Gastroesophageal sphincter (tissue), 4 donors: ENCODE results near the gene TPCN1. TPM values are rescaled to one million over a fixed set of nuclear protein-coding genes. Genes with fewer than 3 reads are reported as not detected.

ENCODE experiments used
- ATAC-seq: fragments of 150-250 bp; one replicate; pipeline ENCODE4 v1.9.1; 2016; ENCODE audit warnings: mild to moderate bottlenecking, moderate library complexity
- H3K27ac ChIP-seq, 4 donors: fragments of 200-600 bp; sonication (generic) in 3 of 4; 1 replicate in 3 of 4; 2 replicates in 1 of 4; pipeline ENCODE4 v1.5.1; 2016 to 2019
- H3K27me3 ChIP-seq: fragments of 200-600 bp; sonication (generic); one replicate; pipeline ENCODE4 v1.5.1; 2019
- H3K36me3 ChIP-seq, 2 donors: fragments of 200-600 bp; sonication (generic); one replicate each; pipeline ENCODE4 v1.5.1; 2019; ENCODE audit warnings: control low read depth in 1 of 2
- H3K4me1 ChIP-seq, 3 donors: fragments of 200-600 bp; sonication (generic); 1 replicate in 2 of 3; 2 replicates in 1 of 3; pipeline ENCODE4 v1.5.1; 2016 to 2019; ENCODE audit warnings: control low read depth in 2 of 3
- H3K4me3 ChIP-seq, 2 donors: fragments of 200-600 bp; sonication (generic); one replicate each; pipeline ENCODE4 v1.5.1; 2019; ENCODE audit warnings: mild to moderate bottlenecking in 1 of 2, moderate library complexity in 1 of 2
- H3K9me3 ChIP-seq, 3 donors: fragments of 200-600 bp; sonication (generic); one replicate each; pipeline ENCODE4 v1.5.1; 2017 to 2019; ENCODE audit warnings: control low read depth in 2 of 3
- CTCF ChIP-seq, 4 experiments: fragments of 200-600 bp in 2 of 4; fragments of 450-650 bp in 2 of 4; sonication (generic) in 1 of 4; IDR thresholded peaks; one replicate each; pipeline ENCODE4 v1.5.1; 2017 to 2019; ENCODE audit warnings: antibody characterized with exemption in 4 of 4, mild to moderate bottlenecking in 2 of 4, moderate library complexity in 2 of 4
- EP300 ChIP-seq: sonication (generic); formaldehyde crosslinking; IDR thresholded peaks from one replicate; pipeline ENCODE4 v1.6.1; 2017; ENCODE audit warnings: antibody characterized with exemption, mild to moderate bottlenecking
- POLR2A ChIP-seq, 2 donors: fragments of 450-650 bp; IDR thresholded peaks; one replicate each; pipeline ENCODE4 v1.6.1; 2017; ENCODE audit warnings: antibody characterized with exemption in 2 of 2, mild to moderate bottlenecking in 2 of 2, moderate library complexity in 1 of 2
- POLR2AphosphoS5 ChIP-seq: sonication (generic); formaldehyde crosslinking; IDR thresholded peaks from one replicate; pipeline ENCODE4 v1.6.1; 2017; ENCODE audit warnings: antibody characterized with exemption
- whole genome bisulfite sequencing, 2 donors: methylation state at CpG; one replicate each; pipeline ENCODE4 v1.1.5; 2018; ENCODE audit warnings: low coverage in 1 of 2; 5-methylcytosine and 5-hydroxymethylcytosine counted together
- total RNA-seq, 4 donors: library from RNA; depleted of rRNA; stranded (reverse); fragments of >200 nt; gene quantifications; one replicate each; pipeline ENCODE4 v1.1.0, GENCODE V29; 2016

TPCN1 gene
- total RNA-seq, 4 donors from 2014 or later: 24.0 to 47.0 (median 37.3) TPM

DNA sequence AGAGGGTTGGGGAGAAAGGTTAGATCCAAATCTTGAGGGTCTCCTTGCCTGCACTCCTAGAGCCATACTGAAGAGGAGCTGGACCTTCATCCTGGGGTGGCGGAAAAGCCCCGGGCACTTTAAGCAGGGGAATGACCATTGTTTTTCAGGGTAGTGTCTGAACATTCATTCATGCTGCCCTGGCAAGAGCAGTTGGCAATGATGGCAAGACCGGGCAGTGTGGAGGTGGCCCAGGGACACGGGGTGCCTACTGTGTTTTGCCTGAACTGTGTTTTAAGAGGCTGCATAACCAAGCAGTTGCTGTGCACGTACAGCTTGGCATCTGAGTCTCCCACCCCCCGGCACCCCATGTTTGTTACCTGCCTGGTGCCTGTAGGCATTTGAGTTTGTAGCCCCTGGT, 14.7 kb downstream of the TPCN1 start:
- peaks cover 0 to 77% of the 10 kb centered on the region in 2 donors for H3K36me3 ChIP-seq
- no peak for ATAC-seq
- 75 to 100% methylated on average over 2 of the region's 6 CpGs for WGBS, 2 donors

GRCh38 chr12:113236539-113237399, 15.5 kb downstream of the TPCN1 start:
- peaks cover 0 to 78% (median 10%) of the 10 kb centered on the region in 3 donors for H3K4me1 ChIP-seq
- H3K4me3 ChIP-seq: no peak overlapping the region
- H3K36me3 ChIP-seq: peaks cover 0 to 74% of the 10 kb centered on the region in 2 donors
- TF ChIP-seq POLR2A (IDR thresholded peaks at IDR 0.05): no peak
- no peak for TF ChIP-seq POLR2AphosphoS5
- no peak for TF ChIP-seq CTCF (IDR thresholded peaks at IDR 0.05)
- TF ChIP-seq EP300: no peak
- WGBS, 2 donors: 76 to 80% methylated on average over 4 of the region's 5 CpGs
- H3K27ac ChIP-seq: peak overlapping the region in 2 of 4 donors; percentile 3 to 39
- peak; percentile 40 for ATAC-seq
- no peaks in the 10 kb centered on the region for H3K27me3 ChIP-seq
- no peaks in the 10 kb centered on the region for H3K9me3 ChIP-seq

More for the DNA sequence above, 14.7 kb downstream of the TPCN1 start:
- no peaks in the 10 kb centered on the region for H3K9me3 ChIP-seq
- peaks cover 0 to 78% (median 14%) of the 10 kb centered on the region in 3 donors for H3K4me1 ChIP-seq
- no peaks in the 10 kb centered on the region for H3K27me3 ChIP-seq
- peak overlapping the region in 1 of 4 donors; percentile 2 for H3K27ac ChIP-seq
- TF ChIP-seq POLR2A (IDR thresholded peaks at IDR 0.05) (no peak), POLR2AphosphoS5 (no peak), CTCF (IDR thresholded peaks at IDR 0.05) (no peak), EP300 (no peak)
- no peak overlapping the region for H3K4me3 ChIP-seq

- Histone ChIP-seq H3K4me1 (peaks cover 0 to 78% (median 3%) of the 10 kb centered on the region in 3 donors), H3K36me3 (peaks cover 0 to 74% of the 10 kb centered on the region in 2 donors)
- 71 to 80% methylated on average over 3 to 4 of the region's 4 CpGs for WGBS, 2 donors
Observed at GRCh38 chr12:113237748-113238147, 16.5 kb downstream of the TPCN1 start.

GRCh38 chr12:113238309-113238708, 17.0 kb downstream of the TPCN1 start:
- peaks cover 0 to 78% (median 3%) of the 10 kb centered on the region in 3 donors for H3K4me1 ChIP-seq
- no peak overlapping the region for H3K27ac ChIP-seq
- no peak for ATAC-seq
- H3K27me3 ChIP-seq: no peaks in the 10 kb centered on the region
- no peaks in the 10 kb centered on the region for H3K9me3 ChIP-seq
- TF ChIP-seq POLR2A (IDR thresholded peaks at IDR 0.05) (no peak), POLR2AphosphoS5 (no peak), CTCF (IDR thresholded peaks at IDR 0.05) (no peak), EP300 (no peak)
- 63 to 72% methylated on average over 3 of the region's 3 CpGs for WGBS, 2 donors
- H3K4me3 ChIP-seq: no peak overlapping the region
- H3K36me3 ChIP-seq: peaks cover 0 to 69% of the 10 kb centered on the region in 2 donors

More at GRCh38 chr12:113237748-113238147, 16.5 kb downstream of the TPCN1 start:
- no peak for ATAC-seq
- H3K27ac ChIP-seq: peak overlapping the region in 1 of 4 donors; percentile 4
- no peaks in the 10 kb centered on the region for H3K27me3 ChIP-seq
- no peaks in the 10 kb centered on the region for H3K9me3 ChIP-seq
- no peak for TF ChIP-seq EP300
- TF ChIP-seq CTCF (IDR thresholded peaks at IDR 0.05): no peak
- TF ChIP-seq POLR2A (IDR thresholded peaks at IDR 0.05): no peak
- H3K4me3 ChIP-seq: no peak overlapping the region
